Adrenal gland (tissue), 5 donors: Measurements from ENCODE around the gene PPP1R37.

Source experiments
- POLR2A ChIP-seq, 2 donors: fragments of 450-650 bp; IDR thresholded peaks; one replicate each; pipeline ENCODE4 v1.6.1; 2017; ENCODE audit warnings: antibody characterized with exemption in 2 of 2, mild to moderate bottlenecking in 2 of 2, moderate library complexity in 1 of 2
- TF ChIP-seq, protein P1 (sequence below), 6 experiments: fragments of 450-650 bp in 4 of 6; fragments of 200-600 bp in 2 of 6; sonication (generic) in 1 of 6; IDR thresholded peaks; 1 replicate in 5 of 6; 2 replicates in 1 of 6; pipeline versions ENCODE4 v1.5.1 to v1.8.0; 2016 to 2021; ENCODE audit warnings: antibody characterized with exemption in 6 of 6, mild to moderate bottlenecking in 2 of 6, moderate library complexity in 1 of 6
- donor health status: DM: no; HTN: no; CAD: no.

DNA sequence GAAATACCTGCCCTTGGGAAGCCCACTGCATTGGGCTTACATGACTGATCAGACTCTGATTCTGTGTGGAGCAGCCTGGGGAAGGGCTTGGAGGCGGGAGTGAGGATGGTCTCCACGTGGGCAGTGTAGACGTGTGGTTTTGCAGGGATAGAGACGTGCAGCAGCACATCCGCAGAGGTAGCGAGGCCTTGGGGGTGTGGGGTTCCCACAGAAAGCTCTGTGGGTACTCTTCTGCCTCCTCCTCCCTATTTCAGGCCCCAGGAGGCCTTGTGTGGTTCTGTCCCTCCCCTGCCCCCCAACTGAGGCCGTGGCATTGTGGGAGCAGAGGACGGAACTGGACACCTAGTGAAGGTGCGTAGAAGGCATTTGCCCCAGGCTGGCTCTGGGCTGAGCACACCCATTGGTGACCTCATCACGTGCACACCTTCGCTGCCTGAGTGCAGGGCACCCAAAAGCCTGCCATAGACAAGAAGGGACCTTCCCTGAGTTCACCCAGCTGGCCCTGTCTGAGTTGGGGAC is 28.9 kb downstream of the PPP1R37 start:
- TF ChIP-seq, protein P1, sequence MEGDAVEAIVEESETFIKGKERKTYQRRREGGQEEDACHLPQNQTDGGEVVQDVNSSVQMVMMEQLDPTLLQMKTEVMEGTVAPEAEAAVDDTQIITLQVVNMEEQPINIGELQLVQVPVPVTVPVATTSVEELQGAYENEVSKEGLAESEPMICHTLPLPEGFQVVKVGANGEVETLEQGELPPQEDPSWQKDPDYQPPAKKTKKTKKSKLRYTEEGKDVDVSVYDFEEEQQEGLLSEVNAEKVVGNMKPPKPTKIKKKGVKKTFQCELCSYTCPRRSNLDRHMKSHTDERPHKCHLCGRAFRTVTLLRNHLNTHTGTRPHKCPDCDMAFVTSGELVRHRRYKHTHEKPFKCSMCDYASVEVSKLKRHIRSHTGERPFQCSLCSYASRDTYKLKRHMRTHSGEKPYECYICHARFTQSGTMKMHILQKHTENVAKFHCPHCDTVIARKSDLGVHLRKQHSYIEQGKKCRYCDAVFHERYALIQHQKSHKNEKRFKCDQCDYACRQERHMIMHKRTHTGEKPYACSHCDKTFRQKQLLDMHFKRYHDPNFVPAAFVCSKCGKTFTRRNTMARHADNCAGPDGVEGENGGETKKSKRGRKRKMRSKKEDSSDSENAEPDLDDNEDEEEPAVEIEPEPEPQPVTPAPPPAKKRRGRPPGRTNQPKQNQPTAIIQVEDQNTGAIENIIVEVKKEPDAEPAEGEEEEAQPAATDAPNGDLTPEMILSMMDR (IDR thresholded peaks at IDR 0.05): no peak
- TF ChIP-seq POLR2A (IDR thresholded peaks at IDR 0.05): no peak
